Measurements from ENCODE around the gene NCAPD3.

GRCh38 chr11:134144744-134145143 is 79.0 kb downstream of the NCAPD3 start:
- TF ChIP-seq RAD21 (IDR thresholded peaks at IDR 0.05; ENCODE audit: low read depth) (no peak), MAX (IDR thresholded peaks at IDR 0.05) (no peak), NFIC (IDR thresholded peaks at IDR 0.05) (no peak), TAF1 (IDR thresholded peaks at IDR 0.05; ENCODE audit: low read depth) (no peak), REST (IDR thresholded peaks at IDR 0.05; ENCODE audit: low read depth) (no peak), YY1 (IDR thresholded peaks at IDR 0.05; ENCODE audit: low read depth) (no peak), EP300 (IDR thresholded peaks at IDR 0.05; ENCODE audit: borderline replicate concordance) (no peak), USF1 (IDR thresholded peaks at IDR 0.05) (no peak), FOXM1 (IDR thresholded peaks at IDR 0.05; ENCODE audit: borderline replicate concordance, low read depth) (no peak)

Data from Ishikawa (cell line).